GM10847 (cell line): ENCODE data around the gene INTS6.

Experiments used
- POLR2A ChIP-seq: IDR thresholded peaks from 2 replicates; pipeline ENCODE4 v1.6.1; 2011; ENCODE audit not compliant: insufficient read length; ENCODE audit errors: extremely low read depth

The INTS6 gene

GRCh38 chr13:51371768-51372399 is 81.0 kb downstream of the INTS6 start:
- TF ChIP-seq POLR2A, result no peak

DNA sequence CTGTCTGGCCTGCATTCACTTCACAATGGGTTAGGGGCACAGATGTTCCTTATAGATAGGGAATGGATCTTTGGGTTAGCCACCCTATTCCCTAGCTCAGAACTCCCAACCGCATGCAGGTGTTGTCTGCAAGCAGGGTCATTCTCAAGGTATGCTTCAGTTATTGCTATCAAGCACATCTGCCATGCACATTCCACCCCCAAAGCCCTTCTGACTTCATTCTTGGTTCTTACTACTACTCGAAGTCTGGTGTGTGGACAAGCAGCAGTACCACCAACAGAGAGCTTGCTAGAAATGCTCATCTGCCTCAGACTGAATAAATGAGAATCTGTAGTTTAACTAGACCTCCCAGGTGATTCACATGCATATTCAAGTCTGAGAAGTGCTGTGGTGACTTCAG is 82.0 kb downstream of the INTS6 start:
- TF ChIP-seq POLR2A, result no peak

DNA sequence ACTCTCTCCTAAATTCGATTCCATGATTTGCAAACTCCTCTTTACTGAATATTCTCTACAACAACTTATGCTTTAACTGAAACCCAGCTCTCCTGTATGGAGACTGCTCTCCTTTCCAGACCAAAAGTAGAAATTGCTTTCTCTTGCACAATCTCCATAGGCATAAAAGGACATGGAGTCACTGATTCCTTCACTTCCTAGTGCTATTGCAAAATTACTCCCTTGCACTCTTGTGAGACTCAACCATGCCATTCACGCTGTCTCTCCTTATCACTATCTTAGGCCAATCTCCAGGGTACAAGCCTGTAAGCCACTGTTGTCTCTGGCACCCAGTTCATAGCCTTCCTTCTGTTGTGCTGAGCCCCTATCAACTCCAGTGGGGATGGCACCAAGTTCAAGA is 82.7 kb downstream of the INTS6 start:
- TF ChIP-seq POLR2A, result no peak

GRCh38 chr13:51364404-51365008 is 88.3 kb downstream of the INTS6 start:
- TF ChIP-seq POLR2A, result no peak

DNA sequence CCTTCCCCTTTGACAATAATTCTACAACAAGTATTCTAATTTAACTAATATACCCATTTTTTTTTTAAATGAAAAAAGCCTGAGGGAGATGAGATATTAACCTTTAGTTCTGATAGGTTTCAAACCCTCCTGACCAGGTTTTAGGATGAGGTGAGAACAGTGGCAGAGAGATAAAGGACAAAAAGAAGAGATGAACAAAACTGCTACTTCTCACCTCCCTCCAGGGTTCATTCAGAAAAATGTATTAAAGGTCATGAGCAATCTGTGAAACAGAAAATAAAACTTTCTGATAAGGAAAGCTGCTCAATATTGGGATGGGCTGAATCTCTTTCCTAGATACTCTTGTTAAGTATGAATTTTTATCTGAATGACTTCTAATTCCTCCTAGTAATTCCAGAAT is 89.2 kb downstream of the INTS6 start:
- no peak for TF ChIP-seq POLR2A

DNA sequence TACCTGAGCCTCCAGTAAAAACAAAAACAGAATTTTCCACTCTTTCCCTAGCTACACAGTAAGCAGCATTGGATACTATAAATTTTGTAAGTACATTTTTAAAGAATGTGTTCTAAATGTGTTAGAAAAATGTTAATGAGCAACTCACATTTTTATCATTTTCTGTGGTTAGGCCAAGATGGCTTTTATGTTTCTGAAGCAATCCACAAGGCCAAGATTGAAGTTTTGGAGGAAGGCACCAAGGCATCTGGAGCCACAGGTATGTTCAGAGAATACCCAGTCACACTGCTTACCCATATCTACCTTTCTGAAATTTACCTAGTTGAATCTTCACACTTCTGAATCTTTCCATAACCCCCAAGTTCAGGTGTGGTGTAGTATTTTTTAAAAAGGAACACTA is 91.7 kb downstream of the INTS6 start:
- no peak for TF ChIP-seq POLR2A

- TF ChIP-seq POLR2A, result no peak
Measured at GRCh38 chr13:51360489-51360888, 92.3 kb downstream of the INTS6 start.

GRCh38 chr13:51359352-51359751 is 93.5 kb downstream of the INTS6 start:
- no peak for TF ChIP-seq POLR2A

GRCh38 chr13:51357928-51358595 is 94.8 kb downstream of the INTS6 start:
- no peak for TF ChIP-seq POLR2A

DNA sequence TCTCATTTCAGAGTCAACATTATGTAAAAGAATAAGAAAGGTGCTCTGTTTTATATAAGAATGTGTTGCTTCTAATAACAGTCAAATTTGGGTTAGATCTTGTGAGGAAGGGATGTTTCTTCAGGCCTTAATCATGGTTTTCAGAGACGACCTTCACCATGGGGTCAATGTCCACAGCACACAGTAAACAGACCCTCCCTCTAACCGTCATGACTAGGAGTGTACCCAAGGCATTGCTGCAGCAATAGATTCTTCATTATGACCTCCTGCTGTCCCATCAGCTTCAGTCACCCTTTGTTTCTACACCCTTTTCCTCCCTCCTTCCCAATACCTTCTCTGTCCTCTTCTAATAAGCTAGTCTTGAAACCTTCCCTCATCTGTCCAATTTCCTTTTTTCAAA is 97.6 kb downstream of the INTS6 start:
- no peak for TF ChIP-seq POLR2A

DNA sequence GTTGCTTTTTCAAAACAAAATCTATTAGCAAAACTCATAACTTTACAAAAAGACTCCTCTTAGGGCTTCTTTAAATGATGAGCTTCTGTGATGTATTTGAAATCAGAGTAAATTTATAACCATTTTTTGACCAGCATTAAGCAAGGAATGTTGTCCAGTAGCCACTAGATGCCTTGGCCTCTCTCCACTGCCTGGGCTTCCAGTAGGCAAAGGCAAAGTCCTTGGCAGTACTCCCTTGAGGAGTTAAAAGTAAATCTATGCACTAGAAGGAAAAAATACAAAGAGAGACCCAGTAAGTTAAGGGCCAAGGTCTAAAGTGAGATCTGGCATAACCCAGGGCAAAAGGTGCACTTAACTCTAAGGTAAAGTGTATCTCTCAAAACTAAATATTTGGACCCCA is 103.8 kb downstream of the INTS6 start:
- TF ChIP-seq POLR2A, result no peak

DNA sequence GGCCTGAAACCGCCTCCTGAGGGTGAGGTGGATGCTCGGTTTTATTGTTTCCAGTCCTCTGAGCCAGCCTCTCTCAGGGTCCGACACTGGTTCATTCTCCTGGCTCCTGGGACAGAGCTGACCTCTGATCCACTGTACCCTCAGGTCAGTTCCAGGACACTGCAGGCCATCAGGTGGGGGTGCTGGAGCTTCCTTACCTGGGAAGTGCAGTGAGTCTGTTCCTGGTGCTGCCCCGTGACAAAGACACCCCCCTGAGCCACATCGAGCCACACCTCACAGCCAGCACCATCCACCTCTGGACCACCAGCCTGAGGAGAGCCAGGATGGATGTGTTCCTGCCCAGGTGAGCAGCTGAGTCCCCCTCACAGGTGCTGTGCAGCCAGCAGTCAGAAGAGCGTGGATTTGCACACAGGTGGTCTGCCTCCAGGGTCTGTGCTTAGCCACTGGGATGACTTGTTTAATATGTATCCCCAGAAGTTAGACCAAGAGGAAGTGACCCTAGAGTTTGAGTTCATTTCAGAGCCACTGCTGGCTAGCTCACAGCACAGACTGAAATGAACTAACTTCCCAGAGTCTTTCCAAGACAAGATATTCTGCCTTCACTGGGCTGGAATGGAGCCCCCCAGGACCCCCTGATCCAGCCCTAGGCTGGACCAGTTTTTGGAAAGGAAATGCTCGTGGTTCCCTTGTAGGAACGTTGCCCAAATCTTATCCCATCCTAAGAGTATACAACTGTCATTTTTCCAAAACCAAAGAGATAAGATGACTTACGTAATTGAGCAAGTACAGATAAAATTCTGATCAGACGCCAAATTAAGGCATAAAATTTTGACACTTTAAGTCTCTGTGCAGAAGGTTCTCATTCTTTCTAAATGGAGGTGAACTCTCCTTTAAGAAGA is 104.5 kb downstream of the INTS6 start:
- TF ChIP-seq POLR2A, result no peak

- no peak for TF ChIP-seq POLR2A
Measured at GRCh38 chr13:51347099-51347498, 105.7 kb downstream of the INTS6 start.

GRCh38 chr13:51346397-51346796 is 106.4 kb downstream of the INTS6 start:
- TF ChIP-seq POLR2A, result no peak

GRCh38 chr13:51343475-51343874 is 109.4 kb downstream of the INTS6 start:
- no peak for TF ChIP-seq POLR2A

GRCh38 chr13:51342706-51343105 is 110.1 kb downstream of the INTS6 start:
- TF ChIP-seq POLR2A, result no peak
